Endothelial cell of umbilical vein (primary cell): ENCODE data around the gene PDE6D. TPM values are rescaled to one million over a fixed set of nuclear protein-coding genes. Genes with fewer than 3 reads are reported as not detected.
A peak's percentile ranks its signal among the peaks of the same experiment; 100 is the strongest.

Experiments
- BruUV-seq: library from RNA; stranded (reverse); fragments of 400-500 nt; replicated peaks from 2 replicates; lab custom pipeline; 2021; lab: Mats Ljungman, UMichigan
- CTCF ChIA-PET: fragments of 300-600, 350-600 bp; sonication (Branson Sonifier 250); formaldehyde crosslinking; loops from one replicate; lab custom pipeline; 2021; ENCODE audit warnings: antibody characterized with exemption, inconsistent platforms; lab: Charles Lee
- POLR2A ChIA-PET: fragments of 300-600, 350-600 bp; sonication (Branson Sonifier 250); formaldehyde crosslinking; loops from one replicate; lab custom pipeline; 2021; ENCODE audit warnings: antibody characterized with exemption, inconsistent platforms; lab: Charles Lee
- DNase-seq: peaks from one replicate; pipeline ENCODE4 v3.0.0-alpha.2; 2011; ENCODE audit warnings: low read depth, low spot score
- FAIRE-seq: peaks from 2 replicates; lab custom pipeline; 2011; peaks lifted over from hg19 to GRCh38; lab: Jason Lieb, UNC
- H2AFZ ChIP-seq: 2 replicates; pipeline ENCODE4 v1.6.0; 2012; ENCODE audit warnings: low read depth, low read length, control low read depth, inconsistent platforms
- H3K27ac ChIP-seq: 2 replicates; pipeline ENCODE4 v1.5.1; 2011; ENCODE audit warnings: low read depth, mild to moderate bottlenecking, control low read depth, low read length, moderate library complexity; ENCODE audit not compliant: insufficient read depth
- H3K27me3 ChIP-seq, 2 experiments: 2 replicates each; pipeline versions ENCODE4 v1.6.0 to v1.6.1; 2011; ENCODE audit warnings: low read length in 2 of 2, mixed read lengths in 1 of 2; ENCODE audit not compliant: control insufficient read depth in 2 of 2, insufficient read depth in 2 of 2
- H3K36me3 ChIP-seq, 2 experiments: 2 replicates in 1 of 2; 3 replicates in 1 of 2; pipeline ENCODE4 v1.5.1; 2011; ENCODE audit warnings: low read length in 2 of 2, mild to moderate bottlenecking in 1 of 2, moderate library complexity in 1 of 2; ENCODE audit not compliant: control insufficient read depth in 2 of 2, insufficient read depth in 2 of 2; ENCODE audit errors: extremely low read depth in 1 of 2
- H3K4me1 ChIP-seq: 3 replicates; pipeline ENCODE4 v1.5.1; 2011; ENCODE audit warnings: mild to moderate bottlenecking, low read length; ENCODE audit not compliant: control insufficient read depth, insufficient read depth; ENCODE audit errors: extremely low read depth
- H3K4me2 ChIP-seq: 2 replicates; pipeline ENCODE4 v1.6.1; 2011; ENCODE audit warnings: low read length, control low read depth, mixed read lengths; ENCODE audit not compliant: insufficient read depth
- H3K4me3 ChIP-seq, 3 experiments: fragments of 200-600 bp in 1 of 3; sonication (generic), shearing (Covaris generic) in 1 of 3; replicated peaks in 1 of 3; 2 replicates each; pipeline ENCODE4 v1.5.1; 2011 to 2016; ENCODE audit warnings: control low read depth in 3 of 3, low read length in 3 of 3, mild to moderate bottlenecking in 2 of 3, inconsistent platforms in 1 of 3, low read depth in 1 of 3, moderate library complexity in 1 of 3; ENCODE audit not compliant: insufficient read depth in 1 of 3
- H3K79me2 ChIP-seq: 2 replicates; pipeline ENCODE4 v1.6.0; 2012; ENCODE audit warnings: low read length, inconsistent platforms; ENCODE audit not compliant: control insufficient read depth, insufficient read depth
- H3K9ac ChIP-seq: replicated peaks from 2 replicates; pipeline ENCODE3; 2011; ENCODE audit warnings: low read length, control low read depth; ENCODE audit not compliant: insufficient read depth; ENCODE audit errors: extremely low read depth
- H3K9me1 ChIP-seq: replicated peaks from 3 replicates; pipeline ENCODE4 v1.6.0; 2011; ENCODE audit warnings: mild to moderate bottlenecking, low read length; ENCODE audit not compliant: control insufficient read depth, insufficient read depth; ENCODE audit errors: extremely low read depth
- H3K9me3 ChIP-seq: replicated peaks from 2 replicates; pipeline ENCODE4 v1.5.1; 2012; ENCODE audit warnings: low read length, inconsistent platforms; ENCODE audit not compliant: control insufficient read depth, insufficient read depth
- H4K20me1 ChIP-seq: replicated peaks from 2 replicates; pipeline ENCODE3; 2011; ENCODE audit warnings: mild to moderate bottlenecking, low read length; ENCODE audit not compliant: control insufficient read depth, insufficient read depth; ENCODE audit errors: extremely low read depth
- EZH2 ChIP-seq: IDR thresholded peaks from 2 replicates; pipeline ENCODE4 v1.6.1; 2012; ENCODE audit warnings: borderline replicate concordance, low read depth, mild to moderate bottlenecking, moderate library complexity, low read length, inconsistent platforms; ENCODE audit not compliant: severe bottlenecking
- FOS ChIP-seq: IDR thresholded peaks from 2 replicates; pipeline ENCODE4 v1.6.1; 2011; ENCODE audit warnings: mild to moderate bottlenecking, low read length, moderate library complexity, borderline replicate concordance; ENCODE audit not compliant: insufficient read depth
- GATA2 ChIP-seq: IDR thresholded peaks from 2 replicates; pipeline ENCODE4 v1.7.0; 2011; ENCODE audit warnings: low read depth, mild to moderate bottlenecking, moderate library complexity, mixed read lengths, low read length; ENCODE audit not compliant: insufficient read length, insufficient read depth
- JUN ChIP-seq: IDR thresholded peaks from 2 replicates; pipeline ENCODE4 v1.6.1; 2011; ENCODE audit warnings: borderline replicate concordance, low read depth; ENCODE audit not compliant: insufficient read length, insufficient read depth
- MYC ChIP-seq: IDR thresholded peaks from one replicate; pipeline ENCODE4 v1.6.1; 2011; ENCODE audit warnings: mild to moderate bottlenecking, low read depth, low read length
- POLR2A ChIP-seq: IDR thresholded peaks from 2 replicates; pipeline ENCODE4 v1.6.1; 2012; ENCODE audit warnings: low read depth, mild to moderate bottlenecking, control low read depth, low read length
- POLR2AphosphoS5 ChIP-seq: IDR thresholded peaks from 2 replicates; pipeline ENCODE4 v1.6.1; 2012; ENCODE audit warnings: low read depth, mild to moderate bottlenecking, control low read depth, low read length, moderate library complexity; ENCODE audit not compliant: insufficient read depth
- dilution Hi-C: fragments of 300-500 bp; cut with MboI; formaldehyde crosslinking; loops from one replicate; pipeline ENCODE4 v1.15.0; 2019; ENCODE audit warnings: low sequenced_read_pairs; ENCODE audit not compliant: extremely low pct_ligation_motif_present
- intact Hi-C: fragments of 100-400 bp; cut with micrococcal nuclease; formaldehyde crosslinking; loops from one replicate; pipeline ENCODE4 v1.10.0; 2022
- polyA plus RNA-seq, 4 experiments: library from polyadenylated mRNA; depleted of rRNA in 3 of 4; stranded (reverse) in 3 of 4; unstranded in 1 of 4; fragments of >200 nt; gene quantifications; 2 replicates each; pipeline versions ENCODE4 v1.2.1 to v1.2.3, GENCODE V29; 2011 to 2012; ENCODE audit warnings: missing spikeins in 1 of 4
- total RNA-seq: library from RNA; stranded (reverse); gene quantifications from 2 replicates; pipeline ENCODE4 v1.2.3, GENCODE V29; 2021
- TF ChIP-seq, protein P1 (sequence below), 2 donors: IDR thresholded peaks; 1 replicate in 1 of 2; 2 replicates in 1 of 2; pipeline ENCODE4 v1.5.1; 2011; ENCODE audit warnings: low read length in 2 of 2, mild to moderate bottlenecking in 2 of 2, moderate library complexity in 2 of 2, control low read depth in 1 of 2, inconsistent platforms in 1 of 2, low read depth in 1 of 2; ENCODE audit not compliant: insufficient read depth in 1 of 2; ENCODE audit errors: extremely low read depth in 1 of 2
- TF ChIP-seq, protein P2 (sequence below): IDR thresholded peaks from 2 replicates; pipeline ENCODE4 v1.6.1; 2011; ENCODE audit not compliant: insufficient read depth, insufficient read length

The PDE6D gene
- total and polyA plus RNA-seq, 2 donors (not counting 3 experiments of a cell fraction or from before 2014, with no cell fraction given): 23.8 to 36.8 TPM

- Histone ChIP-seq H3K9me1 (no peaks in the 10 kb centered on the region), H3K9ac (peak overlapping the region; percentile 96), H3K4me3 (peak overlapping the region; percentile 82 to 98 (median 86)), H3K4me1 (peaks cover 18% of the 10 kb centered on the region), H3K27ac (peak overlapping the region; percentile 83), H3K9me3 (no peaks in the 10 kb centered on the region), H3K79me2 (peaks cover 41% of the 10 kb centered on the region), H3K27me3 (no peaks in the 10 kb centered on the region), H4K20me1 (no peaks in the 10 kb centered on the region), H3K36me3 (peaks cover 11 to 17% of the 10 kb centered on the region in 2 experiments), H3K4me2 (peak overlapping the region; percentile 62), H2AFZ (no peak overlapping the region)
- BruUV-seq: no TSS peak
- dilution Hi-C loops: no loop called here
- ChIA-PET POLR2A (interaction anchor here (0.7 to 1.7 kb wide), 3 partner anchors 43 to 874 kb away, joined by 3 to 5 read pairs (median 4); no protein-coding TSS in a partner anchor), CTCF (interaction anchor here (0.6 to 13.8 kb wide), 4 partner anchors 35 to 96 kb away, joined by 4 to 583 read pairs (median 7); no protein-coding TSS in a partner anchor)
- peak; percentile 27 for DNase-seq
- intact Hi-C loops: loop anchor here (5.0 kb wide), 1 partner anchor 197 kb away; no protein-coding TSS in a partner anchor
- TF ChIP-seq EZH2: no peak
- TF ChIP-seq, protein P1, sequence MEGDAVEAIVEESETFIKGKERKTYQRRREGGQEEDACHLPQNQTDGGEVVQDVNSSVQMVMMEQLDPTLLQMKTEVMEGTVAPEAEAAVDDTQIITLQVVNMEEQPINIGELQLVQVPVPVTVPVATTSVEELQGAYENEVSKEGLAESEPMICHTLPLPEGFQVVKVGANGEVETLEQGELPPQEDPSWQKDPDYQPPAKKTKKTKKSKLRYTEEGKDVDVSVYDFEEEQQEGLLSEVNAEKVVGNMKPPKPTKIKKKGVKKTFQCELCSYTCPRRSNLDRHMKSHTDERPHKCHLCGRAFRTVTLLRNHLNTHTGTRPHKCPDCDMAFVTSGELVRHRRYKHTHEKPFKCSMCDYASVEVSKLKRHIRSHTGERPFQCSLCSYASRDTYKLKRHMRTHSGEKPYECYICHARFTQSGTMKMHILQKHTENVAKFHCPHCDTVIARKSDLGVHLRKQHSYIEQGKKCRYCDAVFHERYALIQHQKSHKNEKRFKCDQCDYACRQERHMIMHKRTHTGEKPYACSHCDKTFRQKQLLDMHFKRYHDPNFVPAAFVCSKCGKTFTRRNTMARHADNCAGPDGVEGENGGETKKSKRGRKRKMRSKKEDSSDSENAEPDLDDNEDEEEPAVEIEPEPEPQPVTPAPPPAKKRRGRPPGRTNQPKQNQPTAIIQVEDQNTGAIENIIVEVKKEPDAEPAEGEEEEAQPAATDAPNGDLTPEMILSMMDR (IDR thresholded peaks at IDR 0.05; ENCODE audit: extremely low read depth in 1 of 2, insufficient read depth in 1 of 2, low read depth in 1 of 2, low read length in 2 of 2): no peak
- no peak for TF ChIP-seq MYC
- no peak for TF ChIP-seq FOS
- TF ChIP-seq, protein P2, sequence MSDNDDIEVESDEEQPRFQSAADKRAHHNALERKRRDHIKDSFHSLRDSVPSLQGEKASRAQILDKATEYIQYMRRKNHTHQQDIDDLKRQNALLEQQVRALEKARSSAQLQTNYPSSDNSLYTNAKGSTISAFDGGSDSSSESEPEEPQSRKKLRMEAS: no peak
- no peak for TF ChIP-seq POLR2AphosphoS5
- TF ChIP-seq JUN: no peak
- no peak for TF ChIP-seq POLR2A
- no peak for TF ChIP-seq GATA2
- FAIRE-seq: no peak
These were observed 71.5 kb downstream of the PDE6D start for GRCh38 chr2:231709636-231709980.
